Hepatocyte (in vitro differentiated cells): ENCODE measurements around the gene FBXO9.

ENCODE experiments used
- CTCF ChIP-seq: fragments of 200-600 bp; sonication (generic); IDR thresholded peaks from 2 replicates; pipeline ENCODE4 v1.5.1; 2016; ENCODE audit warnings: antibody characterized with exemption, mild to moderate bottlenecking; ENCODE audit not compliant: poor library complexity
- EZH2 ChIP-seq: fragments of 200-600 bp; sonication (generic); IDR thresholded peaks from 2 replicates; pipeline ENCODE4 v1.6.1; 2016; ENCODE audit warnings: antibody characterized with exemption, mild to moderate bottlenecking, borderline replicate concordance
- EZH2phosphoT487 ChIP-seq: fragments of 200-600 bp; sonication (generic); IDR thresholded peaks from one replicate; pipeline ENCODE4 v1.6.1; 2018; ENCODE audit warnings: antibody characterized with exemption, mild to moderate bottlenecking, low read depth, moderate library complexity; ENCODE audit not compliant: unreplicated experiment, severe bottlenecking

GRCh38 chr6:53074347-53074746 is 9.1 kb downstream of the FBXO9 start:
- TF ChIP-seq CTCF (no peak), EZH2 (no peak), EZH2phosphoT487 (no peak)
